ENCODE results near the gene MYO9B. TPM values are rescaled to one million over a fixed set of nuclear protein-coding genes. Genes with fewer than 3 reads are reported as not detected.

Gene MYO9B
- total RNA-seq, 1 donor from 2014 or later = 94.3 TPM

DNA sequence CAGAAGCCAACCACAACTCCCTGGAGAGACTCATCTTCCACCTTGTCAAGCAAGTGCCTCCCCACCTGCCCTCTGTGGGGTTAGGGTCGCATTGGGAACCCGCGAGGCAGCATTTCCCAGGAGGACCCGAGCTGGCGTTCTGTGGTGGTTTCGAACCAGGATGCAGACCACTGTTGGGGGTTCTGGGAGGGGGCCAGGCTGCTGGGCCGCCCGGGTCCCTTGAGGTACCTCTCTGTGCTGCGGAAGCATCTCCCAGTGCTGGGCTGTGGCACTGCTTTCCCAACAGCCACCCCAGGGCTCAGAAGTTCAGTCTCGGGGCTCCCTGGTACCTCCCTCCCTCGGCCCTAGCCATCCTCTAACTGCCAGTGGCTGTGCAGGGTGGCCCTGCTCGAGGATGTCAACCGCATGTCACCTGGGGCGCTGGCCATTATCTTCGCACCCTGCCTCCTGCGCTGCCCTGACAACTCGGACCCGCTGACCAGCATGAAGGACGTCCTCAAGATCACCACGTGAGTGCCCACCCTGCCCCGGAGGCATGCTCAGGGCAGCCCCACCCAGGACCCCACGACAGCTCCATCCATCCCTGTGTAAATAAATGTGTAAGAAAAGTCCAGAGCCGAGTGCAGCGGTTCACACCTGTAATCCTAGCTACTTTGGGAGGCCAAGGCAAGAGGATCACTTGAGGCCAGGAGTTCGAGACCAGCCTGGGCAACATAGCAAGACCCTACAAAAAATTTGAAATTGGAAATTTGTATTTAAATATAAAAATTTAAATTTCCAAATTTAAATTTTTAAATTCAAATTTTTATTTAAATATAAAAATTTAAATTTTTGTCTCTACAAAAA lies 131.4 kb downstream of the MYO9B start:
- Mint-ChIP-seq H3K4me1 (ENCODE audit: unreplicated experiment) (peaks cover 5% of the 10 kb centered on the region), H3K9me3 (ENCODE audit: unreplicated experiment) (no peaks in the 10 kb centered on the region), H3K27ac (ENCODE audit: unreplicated experiment) (no peak overlapping the region), H3K4me3 (ENCODE audit: unreplicated experiment) (no peak overlapping the region), H3K27me3 (ENCODE audit: unreplicated experiment) (no peaks in the 10 kb centered on the region), H3K36me3 (ENCODE audit: unreplicated experiment) (peaks cover 35% of the 10 kb centered on the region)
- TF ChIP-seq, protein P1, sequence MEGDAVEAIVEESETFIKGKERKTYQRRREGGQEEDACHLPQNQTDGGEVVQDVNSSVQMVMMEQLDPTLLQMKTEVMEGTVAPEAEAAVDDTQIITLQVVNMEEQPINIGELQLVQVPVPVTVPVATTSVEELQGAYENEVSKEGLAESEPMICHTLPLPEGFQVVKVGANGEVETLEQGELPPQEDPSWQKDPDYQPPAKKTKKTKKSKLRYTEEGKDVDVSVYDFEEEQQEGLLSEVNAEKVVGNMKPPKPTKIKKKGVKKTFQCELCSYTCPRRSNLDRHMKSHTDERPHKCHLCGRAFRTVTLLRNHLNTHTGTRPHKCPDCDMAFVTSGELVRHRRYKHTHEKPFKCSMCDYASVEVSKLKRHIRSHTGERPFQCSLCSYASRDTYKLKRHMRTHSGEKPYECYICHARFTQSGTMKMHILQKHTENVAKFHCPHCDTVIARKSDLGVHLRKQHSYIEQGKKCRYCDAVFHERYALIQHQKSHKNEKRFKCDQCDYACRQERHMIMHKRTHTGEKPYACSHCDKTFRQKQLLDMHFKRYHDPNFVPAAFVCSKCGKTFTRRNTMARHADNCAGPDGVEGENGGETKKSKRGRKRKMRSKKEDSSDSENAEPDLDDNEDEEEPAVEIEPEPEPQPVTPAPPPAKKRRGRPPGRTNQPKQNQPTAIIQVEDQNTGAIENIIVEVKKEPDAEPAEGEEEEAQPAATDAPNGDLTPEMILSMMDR (IDR thresholded peaks at IDR 0.05) = no peak
- no peak for DNase-seq (ENCODE audit: extremely low spot score, unreplicated experiment)

DNA sequence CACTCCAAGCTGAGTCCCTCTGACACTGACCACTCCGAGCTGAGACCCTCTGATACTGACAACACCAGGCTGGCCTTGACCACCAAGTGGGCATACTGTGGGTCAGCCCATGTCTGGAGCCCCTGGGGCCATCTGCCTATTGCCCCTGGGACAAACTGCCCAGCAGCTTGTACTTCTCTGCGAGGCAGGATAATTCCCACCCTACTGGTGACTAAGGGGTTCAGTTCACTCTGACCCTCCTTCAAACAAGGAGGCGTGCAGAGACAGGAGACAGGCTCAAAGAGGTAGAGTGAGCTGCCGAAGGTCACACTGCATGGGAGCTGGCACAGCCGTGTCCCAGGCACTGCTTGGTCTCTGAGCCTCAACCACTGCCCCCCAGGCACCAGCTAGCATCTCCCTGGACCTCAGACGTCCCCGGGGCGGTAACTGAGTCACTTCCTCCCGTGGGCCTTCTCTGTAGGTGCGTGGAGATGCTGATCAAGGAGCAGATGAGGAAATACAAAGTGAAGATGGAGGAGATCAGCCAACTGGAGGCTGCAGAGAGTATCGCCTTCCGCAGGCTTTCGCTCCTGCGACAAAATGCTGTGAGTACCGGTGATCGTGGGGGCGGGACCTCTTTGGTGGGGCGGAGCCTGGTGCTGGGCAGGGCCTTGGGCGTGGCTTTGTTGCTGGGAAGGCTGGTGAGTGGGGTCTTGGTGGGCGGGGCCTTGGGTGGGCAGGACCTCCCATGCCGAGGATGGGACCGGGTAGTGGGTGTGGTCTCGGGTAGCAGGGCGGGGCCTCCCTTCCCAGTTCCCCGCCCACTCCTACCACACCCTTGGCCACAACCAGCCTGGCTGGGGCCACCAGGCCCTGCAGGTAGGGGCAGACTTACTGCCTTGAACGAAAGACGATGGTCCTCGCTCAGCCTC lies 133.8 kb downstream of the MYO9B start:
- no peak overlapping the region for H3K4me3 Mint-ChIP-seq (ENCODE audit: unreplicated experiment)

DNA sequence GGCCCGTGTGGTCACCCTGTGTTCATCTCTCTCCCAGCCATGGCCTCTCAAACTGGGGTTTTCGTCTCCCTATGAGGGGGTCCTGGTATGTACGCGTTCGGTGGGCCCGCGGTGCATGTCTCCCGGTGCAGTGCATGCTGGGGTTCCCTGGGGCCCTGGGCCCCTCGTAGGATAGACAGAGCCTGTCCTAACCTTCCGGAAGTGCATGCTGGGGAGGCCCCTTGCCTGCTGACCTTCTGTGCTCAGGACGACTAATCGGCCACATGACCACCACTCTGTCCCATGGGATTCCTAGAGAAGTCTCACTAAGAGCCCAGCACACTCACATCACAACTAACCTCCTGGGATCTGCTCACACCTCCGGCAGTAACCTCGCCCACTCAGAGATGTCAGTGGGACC lies 134.7 kb downstream of the MYO9B start:
- Mint-ChIP-seq H3K4me1 (ENCODE audit: unreplicated experiment) (peaks cover 15% of the 10 kb centered on the region), H3K36me3 (ENCODE audit: unreplicated experiment) (peaks cover 24% of the 10 kb centered on the region), H3K27ac (ENCODE audit: unreplicated experiment) (no peak overlapping the region), H3K27me3 (ENCODE audit: unreplicated experiment) (no peaks in the 10 kb centered on the region), H3K4me3 (ENCODE audit: unreplicated experiment) (no peak overlapping the region), H3K9me3 (ENCODE audit: unreplicated experiment) (no peaks in the 10 kb centered on the region)
- DNase-seq (ENCODE audit: extremely low spot score, unreplicated experiment) = no peak
- TF ChIP-seq, protein P1 (IDR thresholded peaks at IDR 0.05) = no peak

More for the DNA sequence above, 133.8 kb downstream of the MYO9B start:
- H3K9me3 Mint-ChIP-seq (ENCODE audit: unreplicated experiment) = no peaks in the 10 kb centered on the region
- peak overlapping the region; percentile 12 for H3K27ac Mint-ChIP-seq (ENCODE audit: unreplicated experiment)
- H3K4me1 Mint-ChIP-seq (ENCODE audit: unreplicated experiment) = peaks cover 7% of the 10 kb centered on the region
- DNase-seq (ENCODE audit: extremely low spot score, unreplicated experiment) = no peak
- TF ChIP-seq, protein P1 (IDR thresholded peaks at IDR 0.05) = no peak
- H3K36me3 Mint-ChIP-seq (ENCODE audit: unreplicated experiment) = peaks cover 26% of the 10 kb centered on the region
- no peaks in the 10 kb centered on the region for H3K27me3 Mint-ChIP-seq (ENCODE audit: unreplicated experiment)

DNA sequence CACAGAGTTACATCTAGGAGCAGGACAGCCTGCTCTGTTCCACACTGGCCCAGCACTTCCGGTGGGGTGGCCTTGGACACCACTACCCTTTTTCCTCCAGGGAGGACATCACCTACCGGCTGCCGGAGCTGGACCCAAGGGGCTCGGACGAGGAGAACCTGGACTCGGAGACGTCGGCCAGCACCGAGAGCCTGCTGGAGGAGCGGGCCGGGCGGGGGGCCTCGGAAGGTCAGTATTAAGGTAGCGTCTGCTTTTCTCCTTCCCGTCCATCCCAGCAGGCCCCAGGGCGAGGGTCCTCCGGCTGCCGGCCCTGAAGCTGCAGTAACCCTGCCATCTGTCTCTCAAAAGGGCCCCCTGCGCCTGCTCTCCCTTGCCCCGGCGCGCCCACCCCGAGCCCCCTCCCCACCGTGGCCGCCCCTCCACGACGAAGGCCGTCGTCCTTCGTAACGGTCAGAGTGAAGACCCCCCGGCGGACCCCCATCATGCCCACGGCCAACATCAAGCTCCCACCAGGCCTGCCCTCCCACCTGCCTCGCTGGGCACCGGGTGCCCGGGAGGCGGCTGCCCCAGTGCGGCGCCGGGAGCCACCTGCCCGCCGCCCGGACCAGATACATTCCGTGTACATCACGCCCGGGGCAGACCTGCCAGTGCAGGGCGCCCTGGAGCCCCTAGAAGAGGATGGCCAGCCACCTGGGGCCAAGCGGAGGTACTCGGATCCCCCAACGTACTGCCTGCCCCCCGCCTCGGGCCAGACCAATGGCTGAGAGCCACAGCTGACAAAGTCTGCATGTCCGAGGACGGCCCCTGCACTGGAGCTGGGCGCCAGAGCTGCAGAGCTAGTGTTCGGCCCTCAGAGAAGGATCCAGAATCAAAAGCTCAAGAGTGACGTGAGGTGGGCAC lies 136.2 kb downstream of the MYO9B start:
- Mint-ChIP-seq H3K27me3 (ENCODE audit: unreplicated experiment) (no peaks in the 10 kb centered on the region), H3K9me3 (ENCODE audit: unreplicated experiment) (no peaks in the 10 kb centered on the region), H3K4me1 (ENCODE audit: unreplicated experiment) (peaks cover 22% of the 10 kb centered on the region), H3K36me3 (ENCODE audit: unreplicated experiment) (peaks cover 24% of the 10 kb centered on the region), H3K27ac (ENCODE audit: unreplicated experiment) (no peak overlapping the region), H3K4me3 (ENCODE audit: unreplicated experiment) (no peak overlapping the region)
- TF ChIP-seq, protein P1 (IDR thresholded peaks at IDR 0.05) = no peak
- DNase-seq (ENCODE audit: extremely low spot score, unreplicated experiment) = no peak
